Fibroblast of pulmonary artery (primary cell): ENCODE data around the gene ACOXL.
A peak's percentile ranks its signal among the peaks of the same experiment; 100 is the strongest.

Experiments
- DNase-seq: peaks from one replicate; pipeline ENCODE4 v3.0.0-alpha.2; 2010; ENCODE audit warnings: low read depth
- H3K4me3 ChIP-seq: replicated peaks from 2 replicates; pipeline ENCODE4 v1.5.1; 2011; ENCODE audit warnings: low read depth, mild to moderate bottlenecking, control low read depth, low read length, moderate library complexity
- TF ChIP-seq, protein P1 (sequence below): IDR thresholded peaks from 2 replicates; pipeline ENCODE4 v1.5.1; 2011; ENCODE audit warnings: mild to moderate bottlenecking, control low read depth, low read length, inconsistent platforms; ENCODE audit errors: missing control alignments

The ACOXL gene

DNA sequence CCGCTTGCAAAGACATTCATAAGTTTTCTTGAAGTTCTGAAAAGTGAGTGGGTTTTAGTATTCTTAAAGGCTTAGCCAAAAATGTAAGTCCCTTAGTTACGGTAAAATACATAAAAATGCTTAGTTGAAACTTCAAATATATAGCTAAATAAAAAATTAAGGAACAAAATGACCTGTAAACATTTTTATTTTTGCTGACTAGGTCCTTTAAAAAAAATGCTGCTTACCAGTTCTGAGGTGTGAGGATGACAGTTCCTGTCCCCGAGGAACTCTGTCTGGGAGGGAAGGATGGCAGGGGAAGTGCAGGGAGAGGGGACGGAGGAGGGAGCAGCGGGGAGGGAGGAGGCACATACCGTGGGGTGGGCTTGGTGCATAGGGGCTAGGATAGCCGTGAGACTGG, 285.5 kb downstream of the ACOXL start:
- no peak for DNase-seq
- TF ChIP-seq, protein P1, sequence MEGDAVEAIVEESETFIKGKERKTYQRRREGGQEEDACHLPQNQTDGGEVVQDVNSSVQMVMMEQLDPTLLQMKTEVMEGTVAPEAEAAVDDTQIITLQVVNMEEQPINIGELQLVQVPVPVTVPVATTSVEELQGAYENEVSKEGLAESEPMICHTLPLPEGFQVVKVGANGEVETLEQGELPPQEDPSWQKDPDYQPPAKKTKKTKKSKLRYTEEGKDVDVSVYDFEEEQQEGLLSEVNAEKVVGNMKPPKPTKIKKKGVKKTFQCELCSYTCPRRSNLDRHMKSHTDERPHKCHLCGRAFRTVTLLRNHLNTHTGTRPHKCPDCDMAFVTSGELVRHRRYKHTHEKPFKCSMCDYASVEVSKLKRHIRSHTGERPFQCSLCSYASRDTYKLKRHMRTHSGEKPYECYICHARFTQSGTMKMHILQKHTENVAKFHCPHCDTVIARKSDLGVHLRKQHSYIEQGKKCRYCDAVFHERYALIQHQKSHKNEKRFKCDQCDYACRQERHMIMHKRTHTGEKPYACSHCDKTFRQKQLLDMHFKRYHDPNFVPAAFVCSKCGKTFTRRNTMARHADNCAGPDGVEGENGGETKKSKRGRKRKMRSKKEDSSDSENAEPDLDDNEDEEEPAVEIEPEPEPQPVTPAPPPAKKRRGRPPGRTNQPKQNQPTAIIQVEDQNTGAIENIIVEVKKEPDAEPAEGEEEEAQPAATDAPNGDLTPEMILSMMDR: no peak
- no peak overlapping the region for H3K4me3 ChIP-seq

DNA sequence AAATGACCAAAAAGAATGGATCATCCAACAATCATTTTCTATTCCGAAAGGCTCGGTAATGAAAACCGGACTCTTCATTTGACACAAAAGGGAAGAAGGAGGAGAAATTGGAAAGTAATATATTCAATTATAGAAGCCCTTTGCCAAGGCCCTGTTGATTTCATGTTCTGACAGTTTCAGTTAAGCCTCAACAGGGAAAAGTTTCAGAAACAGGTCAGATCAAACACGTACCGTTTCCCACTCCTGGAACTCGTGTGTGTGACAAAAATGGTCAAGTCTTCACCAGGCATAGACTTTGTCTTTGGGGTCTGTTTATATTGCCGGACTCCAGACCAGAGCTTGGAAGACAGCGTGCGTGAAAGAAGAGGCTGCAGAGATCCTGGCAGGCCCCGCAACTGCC, 287.0 kb downstream of the ACOXL start:
- no peak overlapping the region for H3K4me3 ChIP-seq
- TF ChIP-seq, protein P1: no peak
- DNase-seq: no peak

DNA sequence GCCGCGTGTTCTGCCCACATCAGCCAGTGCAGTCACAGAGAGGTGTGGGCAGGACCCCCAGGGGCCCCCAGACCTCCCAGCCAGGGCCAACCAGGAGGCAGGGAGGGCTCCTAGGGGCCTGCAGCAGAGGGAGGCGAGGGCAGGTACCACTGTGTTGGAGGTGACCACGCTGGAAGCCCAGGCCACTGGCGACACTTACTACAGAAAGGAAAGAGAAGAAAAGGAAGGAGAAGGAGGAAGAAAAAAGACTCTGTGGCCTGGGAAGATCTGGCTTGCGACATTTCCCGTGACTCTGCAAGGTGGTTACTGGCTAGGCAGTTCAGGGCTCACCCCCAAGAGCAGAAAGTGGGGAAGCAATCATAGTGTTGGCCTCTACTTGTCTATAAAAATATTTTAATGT, 290.3 kb downstream of the ACOXL start:
- H3K4me3 ChIP-seq: no peak overlapping the region
- no peak for DNase-seq
- TF ChIP-seq, protein P1: no peak

GRCh38 chr2:111024496-111024895, 292.1 kb downstream of the ACOXL start:
- no peak for DNase-seq
- H3K4me3 ChIP-seq: no peak overlapping the region
- TF ChIP-seq, protein P1: no peak

DNA sequence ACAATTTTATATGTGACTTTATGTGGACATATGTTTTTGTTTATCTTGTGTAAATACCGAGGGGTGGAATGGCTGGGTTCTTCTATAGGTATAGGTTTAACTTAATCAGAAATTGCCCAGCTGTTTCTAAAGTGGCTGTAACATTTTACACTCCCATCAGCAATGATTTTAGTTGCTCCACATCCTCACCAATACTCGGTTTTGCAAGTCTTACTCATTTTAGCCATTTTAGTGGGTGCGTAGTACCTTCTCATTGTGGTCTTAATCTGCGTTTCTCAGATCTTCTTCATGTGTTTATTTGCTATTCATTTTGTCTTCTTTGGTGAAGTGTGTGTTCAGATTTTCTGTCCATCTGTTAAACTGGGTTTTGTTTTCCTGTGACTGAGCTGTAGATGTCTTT, 292.9 kb downstream of the ACOXL start:
- no peak overlapping the region for H3K4me3 ChIP-seq
- TF ChIP-seq, protein P1: no peak
- DNase-seq: no peak

GRCh38 chr2:111028720-111029119, 296.3 kb downstream of the ACOXL start:
- DNase-seq: peak; percentile 15
- TF ChIP-seq, protein P1: peak; percentile 7
- H3K4me3 ChIP-seq: no peak overlapping the region

DNA sequence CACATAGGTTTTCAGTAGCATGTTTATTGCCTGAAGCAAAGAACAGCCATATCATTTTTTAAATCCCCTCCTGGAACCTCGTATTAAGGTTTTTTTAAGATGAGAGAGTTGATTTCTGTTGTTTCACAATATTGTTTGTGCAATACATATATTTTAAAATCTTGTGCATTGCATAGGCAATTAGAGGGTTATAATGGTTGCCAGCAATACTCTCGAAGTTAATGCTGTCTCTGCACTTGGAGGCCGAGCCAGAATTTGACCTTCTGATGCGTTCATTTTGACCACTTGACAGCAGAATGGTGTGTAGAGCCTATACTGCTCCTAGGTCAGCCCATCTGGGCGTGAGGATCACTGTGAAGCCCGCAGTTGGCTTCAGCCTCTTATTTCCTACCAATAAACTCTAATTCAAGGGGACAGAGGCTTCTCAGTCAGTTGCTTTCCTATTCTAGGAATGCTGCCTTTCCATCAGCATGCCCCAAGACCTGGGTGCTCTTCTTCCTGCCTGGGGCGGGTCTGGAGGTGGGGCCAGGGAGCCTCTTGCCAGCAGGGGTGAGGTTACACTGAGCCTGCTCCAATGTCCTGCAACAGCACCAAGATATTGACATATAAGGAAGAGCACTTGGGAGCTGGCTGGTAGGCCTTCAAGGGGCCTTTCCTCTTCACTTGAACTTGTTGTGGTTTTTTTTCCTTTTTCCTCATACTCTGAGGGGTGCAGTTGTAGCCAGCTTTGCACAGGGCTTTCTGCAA, 297.0 kb downstream of the ACOXL start:
- no peak for DNase-seq
- TF ChIP-seq, protein P1: no peak
- no peak overlapping the region for H3K4me3 ChIP-seq
